Measurements from ENCODE around the gene APOBEC3C. TPM values are rescaled to one million over a fixed set of nuclear protein-coding genes. Genes with fewer than 3 reads are reported as not detected.
"Not testable (repeated sequence)": the region's sequence is repeated elsewhere in the genome, so short reads cannot be mapped to it uniquely, and the experiment has no call there.

Gene APOBEC3C
- total and polyA plus RNA-seq, 2 of the 4 experiments (the other 2 are of a cell fraction), result 6.6 to 32.0 TPM

DNA sequence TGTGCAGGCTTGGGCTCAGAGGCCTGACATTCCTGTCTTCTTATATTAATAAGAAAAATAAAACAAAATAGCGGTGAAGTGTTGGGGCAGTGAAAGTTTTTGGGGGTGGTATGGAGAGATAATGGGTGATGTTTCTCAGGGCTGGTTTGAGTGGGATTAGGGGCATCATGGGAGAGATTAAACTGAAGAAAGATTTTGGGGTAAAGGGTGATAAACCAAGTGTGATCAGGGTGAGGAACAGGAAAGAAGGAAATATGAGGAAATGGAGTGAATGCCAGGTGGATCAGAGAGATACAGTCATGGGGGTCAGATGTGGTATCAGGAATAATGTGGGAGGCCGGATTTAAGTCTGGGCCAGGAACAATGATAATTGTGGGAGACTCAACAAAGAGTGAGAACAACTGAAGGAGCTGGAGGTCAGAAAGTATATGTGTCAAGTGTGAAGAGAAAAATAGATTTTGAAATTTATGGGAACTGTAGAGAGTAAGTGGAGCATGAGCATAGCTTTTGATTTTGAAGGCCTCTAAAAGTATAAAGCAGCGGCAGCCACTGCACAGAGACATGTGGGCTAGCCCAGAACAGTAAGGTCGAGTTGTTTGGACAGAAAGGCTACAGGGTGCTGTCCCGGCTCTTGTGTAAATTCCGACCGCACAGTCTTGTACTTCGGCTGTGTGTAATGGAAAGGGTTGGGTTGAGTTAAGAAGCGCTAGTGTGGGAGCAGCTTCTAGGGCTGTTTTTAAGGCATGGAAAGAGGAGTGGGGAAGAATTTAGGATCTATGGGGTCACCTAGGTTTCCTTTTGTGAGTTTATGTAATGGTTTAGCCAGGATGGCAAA is 52.6 kb downstream of the APOBEC3C start:
- H3K4ac ChIP-seq (ENCODE audit: low read depth, low read length); H3K27ac ChIP-seq (ENCODE audit: insufficient read depth, low read length); H3K18ac ChIP-seq (ENCODE audit: low read depth, low read length); H2BK5ac ChIP-seq (ENCODE audit: low read depth, low read length, poor library complexity, severe bottlenecking); H4K20me1 ChIP-seq (ENCODE audit: insufficient read depth, low read length); BruUV-seq (replicated peaks); H3K56ac ChIP-seq (ENCODE audit: extremely low read depth, insufficient read depth, low read length); in situ Hi-C loops (cut with MboI; ENCODE audit: low sequenced_read_pairs); H3K9me3 ChIP-seq (ENCODE audit: control insufficient read depth, insufficient read depth, low read length); intact Hi-C loops (cut with micrococcal nuclease); H3K9ac ChIP-seq (ENCODE audit: low read depth, low read length); H2BK15ac ChIP-seq (ENCODE audit: low read depth, low read length); H3K23ac ChIP-seq (ENCODE audit: low read depth, low read length); H2AK9ac ChIP-seq (replicated peaks; ENCODE audit: low read depth, low read length, poor library complexity); DNase-seq; H3K79me1 ChIP-seq (ENCODE audit: low read depth in 1 of 2, low read length in 2 of 2); H4K8ac ChIP-seq (ENCODE audit: low read depth in 2 of 2, low read length in 2 of 2); H3K4me3 ChIP-seq (ENCODE audit: insufficient read depth, low read depth, low read length); H2BK120ac ChIP-seq (ENCODE audit: low read depth, low read length); H3K4me2 ChIP-seq (ENCODE audit: low read depth, low read length); H3K36me3 ChIP-seq (ENCODE audit: control insufficient read depth, insufficient read depth, low read length); ATAC-seq (ENCODE audit: low read depth); H2BK20ac ChIP-seq (ENCODE audit: low read depth, low read length); H2AK5ac ChIP-seq (ENCODE audit: low read depth, low read length); H3K14ac ChIP-seq (replicated peaks; ENCODE audit: low read depth, low read length); dilution Hi-C loops (cut with HindIII; ENCODE audit: low sequenced_read_pairs, unreplicated experiment); POLR2A ChIA-PET (ENCODE audit: unreplicated experiment); H4K5ac ChIP-seq (ENCODE audit: low read depth, low read length); H3K9me1 ChIP-seq (ENCODE audit: insufficient read depth, low read length); CTCF ChIA-PET; H3K4me1 ChIP-seq (ENCODE audit: control insufficient read depth, insufficient read depth, low read length); H4K91ac ChIP-seq (ENCODE audit: insufficient read depth, low read depth, low read length); H2AFZ ChIP-seq (replicated peaks; ENCODE audit: low read length, poor library complexity): not testable (repeated sequence)
- peaks cover 30% of the 10 kb centered on the region for H3K27me3 ChIP-seq (ENCODE audit: control insufficient read depth, insufficient read depth, low read length)
- WGBS, 2 experiments (ENCODE audit: extremely low coverage in 2 of 2, insufficient read length in 1 of 2), result 85% methylated on average over 5 of the region's 9 CpGs; no CpG with 5 or more reads in 1 of the 2 experiments
